GM13977 (cell line): ENCODE measurements around the gene GUCY2D.
"Not testable (repeated sequence)": the region's sequence is repeated elsewhere in the genome, so short reads cannot be mapped to it uniquely, and the experiment has no call there.

Source experiments
- DNase-seq: peaks from one replicate; pipeline ENCODE4 v3.0.0; 2012; ENCODE audit warnings: low spot score
- in situ Hi-C: fragments of 300-500 bp; cut with MboI; formaldehyde crosslinking; loops from one replicate; pipeline ENCODE4 v1.12.0; 2022; ENCODE audit warnings: low sequenced_read_pairs, low pct_unique_long_range_greater_than_20kb, mixed read lengths, inconsistent platforms; ENCODE audit not compliant: unreplicated experiment
- TF ChIP-seq, protein P1 (sequence below): IDR thresholded peaks from 2 replicates; pipeline ENCODE4 v1.5.1; 2012; ENCODE audit warnings: mild to moderate bottlenecking, control low read depth; ENCODE audit not compliant: insufficient read depth; ENCODE audit errors: extremely low read depth, missing control alignments

Gene GUCY2D

DNA sequence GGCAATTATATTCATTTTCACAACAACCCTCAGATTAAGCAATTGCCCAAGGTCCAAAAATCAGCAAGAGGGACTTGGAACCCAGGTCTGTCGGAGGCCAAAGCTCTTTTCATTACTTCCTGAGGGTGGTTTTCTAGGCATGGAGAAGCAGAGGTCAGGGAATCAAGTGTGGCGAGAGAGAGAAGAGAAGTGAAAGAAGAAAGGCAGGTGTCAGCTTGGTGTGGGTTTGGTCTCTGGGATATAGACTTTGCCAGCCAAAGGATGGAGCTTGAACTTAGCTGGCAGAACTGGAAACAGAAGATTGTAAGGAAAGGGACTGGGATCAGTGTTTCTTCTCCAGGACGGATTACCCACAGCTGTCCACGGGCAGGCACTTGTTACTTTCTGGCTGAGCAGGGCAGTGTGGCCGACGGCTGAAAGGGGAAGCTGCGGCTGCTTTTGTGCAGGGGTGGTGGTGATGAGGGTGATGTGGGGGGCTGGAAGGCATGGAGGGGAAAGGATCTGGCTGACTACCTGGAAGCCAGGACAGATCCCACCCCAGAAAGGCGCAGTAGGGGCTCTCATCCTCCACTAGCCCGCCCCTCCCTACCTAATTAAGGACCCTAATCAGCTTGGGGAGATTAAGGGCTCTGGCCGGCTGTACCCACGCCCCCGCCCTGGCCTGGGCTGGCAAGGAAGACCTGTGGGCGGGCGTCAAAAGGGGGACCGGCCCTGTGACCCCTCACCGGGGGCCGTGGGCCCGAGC lies at the start of gene GUCY2D:
Gene GUCY2D, plus strand, starts transcription at position 640 of the 745 bp plus-strand sequence. CDS start 433 bp downstream, outside the sequence.
- DNase-seq, result peak; percentile 65
- in situ Hi-C loops, result no loop called here
- TF ChIP-seq, protein P1, sequence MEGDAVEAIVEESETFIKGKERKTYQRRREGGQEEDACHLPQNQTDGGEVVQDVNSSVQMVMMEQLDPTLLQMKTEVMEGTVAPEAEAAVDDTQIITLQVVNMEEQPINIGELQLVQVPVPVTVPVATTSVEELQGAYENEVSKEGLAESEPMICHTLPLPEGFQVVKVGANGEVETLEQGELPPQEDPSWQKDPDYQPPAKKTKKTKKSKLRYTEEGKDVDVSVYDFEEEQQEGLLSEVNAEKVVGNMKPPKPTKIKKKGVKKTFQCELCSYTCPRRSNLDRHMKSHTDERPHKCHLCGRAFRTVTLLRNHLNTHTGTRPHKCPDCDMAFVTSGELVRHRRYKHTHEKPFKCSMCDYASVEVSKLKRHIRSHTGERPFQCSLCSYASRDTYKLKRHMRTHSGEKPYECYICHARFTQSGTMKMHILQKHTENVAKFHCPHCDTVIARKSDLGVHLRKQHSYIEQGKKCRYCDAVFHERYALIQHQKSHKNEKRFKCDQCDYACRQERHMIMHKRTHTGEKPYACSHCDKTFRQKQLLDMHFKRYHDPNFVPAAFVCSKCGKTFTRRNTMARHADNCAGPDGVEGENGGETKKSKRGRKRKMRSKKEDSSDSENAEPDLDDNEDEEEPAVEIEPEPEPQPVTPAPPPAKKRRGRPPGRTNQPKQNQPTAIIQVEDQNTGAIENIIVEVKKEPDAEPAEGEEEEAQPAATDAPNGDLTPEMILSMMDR, result no peak

DNA sequence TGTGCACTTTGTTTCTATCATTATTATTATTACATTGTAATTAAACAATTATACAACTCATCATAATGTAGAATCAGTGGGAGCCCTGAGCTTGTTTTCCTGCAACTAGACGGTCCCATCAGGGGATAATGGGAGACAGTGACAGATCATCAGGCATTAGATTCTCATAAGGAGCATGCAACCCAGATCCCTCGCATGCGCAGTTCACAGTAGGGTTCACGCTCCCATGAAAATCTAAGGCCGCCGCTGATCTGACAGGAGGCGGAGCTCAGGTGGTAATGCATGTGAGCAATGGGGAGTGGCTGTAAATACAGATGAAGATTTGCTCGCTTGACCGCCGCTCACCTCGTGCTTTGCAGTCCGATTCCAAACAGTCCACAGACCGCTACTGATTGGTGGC lies 49.1 kb upstream of the GUCY2D start:
- DNase-seq, in situ Hi-C loops: not testable (repeated sequence)

DNA sequence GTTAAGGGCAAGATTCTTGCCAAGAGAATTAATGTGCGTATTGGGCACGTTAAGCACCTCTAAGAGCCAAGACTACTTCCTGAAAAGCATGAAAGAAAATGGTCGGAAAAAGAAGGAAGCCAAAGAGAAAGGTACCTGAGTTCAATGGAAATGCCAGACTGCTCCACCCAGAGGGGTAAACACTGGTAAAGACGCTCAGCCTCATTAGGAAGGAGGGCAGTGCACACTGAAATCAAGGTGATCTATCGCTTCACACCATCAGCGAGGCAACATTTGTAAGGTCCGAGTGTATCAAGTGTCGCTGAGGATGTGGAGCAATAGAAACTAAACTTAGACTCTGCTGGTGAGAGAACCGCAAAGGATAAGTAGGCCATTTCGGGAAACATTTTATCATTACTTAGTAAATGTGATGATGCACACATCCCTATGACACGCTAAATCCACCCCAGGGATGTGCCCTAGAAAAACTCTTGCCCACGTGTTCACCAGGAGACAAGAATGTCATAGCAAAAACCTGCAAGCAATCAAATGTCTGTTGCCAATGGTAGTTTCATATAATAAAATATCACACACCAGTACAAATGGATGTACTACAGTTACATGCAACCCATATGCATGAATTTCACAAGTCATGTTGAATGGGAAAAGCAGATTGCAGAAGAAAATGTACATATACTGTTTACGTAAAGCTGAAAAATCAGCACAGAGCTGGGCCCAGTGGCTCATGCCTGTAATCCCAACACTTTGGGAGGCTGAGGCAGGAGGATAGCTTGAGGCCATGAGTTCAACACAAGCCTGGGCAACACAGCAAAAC lies 46.8 kb upstream of the GUCY2D start:
- TF ChIP-seq, protein P1, result no peak
- in situ Hi-C loops, result no loop called here
- no peak for DNase-seq

DNA sequence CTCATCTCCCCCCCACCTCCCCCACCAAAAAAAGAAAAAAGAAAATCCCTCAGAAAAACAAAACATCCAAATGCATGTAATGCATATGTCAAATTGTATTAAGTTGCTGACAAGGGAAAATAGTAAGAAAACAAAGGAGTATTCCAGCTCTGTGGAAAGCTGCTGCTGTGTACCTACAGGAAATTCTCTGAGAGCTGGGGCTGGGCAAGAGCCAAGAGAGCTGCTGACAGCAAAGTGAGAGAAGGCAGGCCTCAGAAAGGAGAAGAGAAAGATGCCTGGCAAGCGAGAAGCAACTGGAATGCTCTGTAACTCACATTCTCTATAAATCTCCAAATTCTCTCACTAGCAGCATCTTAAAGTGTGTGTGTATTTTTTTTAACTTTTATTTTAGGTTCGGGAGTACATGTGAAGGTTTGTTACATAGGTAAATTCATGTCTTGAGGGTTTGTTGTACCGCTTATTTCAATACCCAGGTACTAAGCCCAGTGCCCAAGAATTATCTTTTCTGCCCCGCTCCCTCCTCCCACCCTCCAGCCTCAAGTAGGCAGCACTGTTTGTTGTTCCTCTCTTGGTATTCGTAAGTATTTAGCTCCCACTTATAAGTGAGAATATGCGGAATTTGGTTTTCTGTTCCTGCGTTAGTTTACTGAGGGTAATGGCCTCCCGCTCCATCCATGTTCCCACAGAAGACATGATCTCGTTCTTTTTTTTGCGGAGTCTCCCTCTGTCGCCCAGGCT lies 46.0 kb upstream of the GUCY2D start:
- TF ChIP-seq, protein P1, result no peak
- in situ Hi-C loops, result no loop called here
- no peak for DNase-seq

DNA sequence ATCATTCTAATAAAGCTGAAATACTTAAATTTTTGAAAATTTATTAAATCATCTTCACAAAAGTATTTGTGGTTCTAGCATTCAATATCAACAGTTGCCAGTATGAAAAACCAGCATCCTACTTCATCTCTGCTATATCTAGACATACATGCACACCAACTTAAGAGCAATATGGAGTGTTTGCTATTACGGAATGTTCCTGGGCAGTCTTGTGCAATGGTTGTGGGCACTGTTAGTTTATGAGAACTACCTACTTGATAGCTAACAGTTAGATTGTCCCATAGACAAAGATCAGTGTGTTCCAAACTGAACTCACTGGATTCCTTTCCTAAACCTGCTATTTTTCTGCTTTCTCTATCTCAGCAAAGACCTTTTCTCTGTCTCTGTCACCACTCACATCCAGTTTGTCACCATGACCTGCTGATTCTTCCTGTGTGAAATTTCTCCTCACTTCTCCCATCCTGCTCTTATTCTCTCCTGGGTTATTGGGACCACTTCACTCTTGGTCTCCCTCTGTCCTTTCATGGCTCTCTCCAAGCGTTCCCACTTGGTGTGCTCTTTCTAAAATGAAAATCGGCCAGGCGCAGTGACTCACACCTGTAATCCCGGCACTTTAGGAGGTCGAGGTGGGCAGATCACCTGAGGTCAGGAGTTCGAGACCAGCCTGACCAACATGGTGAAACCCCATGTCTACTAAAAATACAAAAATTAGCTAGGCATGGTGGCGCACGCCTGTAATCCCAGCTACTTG lies 42.7 kb upstream of the GUCY2D start:
- in situ Hi-C loops, result no loop called here
- TF ChIP-seq, protein P1, result no peak
- DNase-seq, result no peak

DNA sequence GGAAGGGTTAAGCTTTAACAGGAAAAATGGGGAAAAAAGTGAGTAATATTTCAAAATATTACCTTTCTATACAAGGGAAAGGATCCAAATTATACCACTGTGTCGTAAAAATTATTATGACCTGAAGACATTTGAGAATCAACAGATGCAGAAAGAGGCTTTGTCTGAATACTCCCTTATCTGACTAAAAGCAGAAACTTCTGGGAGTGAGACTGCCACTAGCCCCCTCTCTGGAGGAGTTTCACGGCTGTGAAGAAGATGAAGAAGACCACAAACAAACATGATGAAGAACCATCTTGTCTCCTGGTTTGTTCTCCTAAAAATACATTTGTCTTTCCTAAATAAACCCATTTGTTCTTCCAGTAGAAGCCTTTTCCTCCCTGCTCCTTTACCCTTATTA lies 41.0 kb upstream of the GUCY2D start:
- in situ Hi-C loops, result no loop called here
- TF ChIP-seq, protein P1, result no peak
- no peak for DNase-seq
